Ramos (cell line): ENCODE measurements around the gene SRBD1.

Experiments
- in situ Hi-C: fragments of 300-500 bp; cut with MboI; formaldehyde crosslinking; loops from one replicate; pipeline ENCODE4 v1.14.3; 2022; ENCODE audit warnings: low sequenced_read_pairs; ENCODE audit not compliant: unreplicated experiment

The SRBD1 gene, protein sequence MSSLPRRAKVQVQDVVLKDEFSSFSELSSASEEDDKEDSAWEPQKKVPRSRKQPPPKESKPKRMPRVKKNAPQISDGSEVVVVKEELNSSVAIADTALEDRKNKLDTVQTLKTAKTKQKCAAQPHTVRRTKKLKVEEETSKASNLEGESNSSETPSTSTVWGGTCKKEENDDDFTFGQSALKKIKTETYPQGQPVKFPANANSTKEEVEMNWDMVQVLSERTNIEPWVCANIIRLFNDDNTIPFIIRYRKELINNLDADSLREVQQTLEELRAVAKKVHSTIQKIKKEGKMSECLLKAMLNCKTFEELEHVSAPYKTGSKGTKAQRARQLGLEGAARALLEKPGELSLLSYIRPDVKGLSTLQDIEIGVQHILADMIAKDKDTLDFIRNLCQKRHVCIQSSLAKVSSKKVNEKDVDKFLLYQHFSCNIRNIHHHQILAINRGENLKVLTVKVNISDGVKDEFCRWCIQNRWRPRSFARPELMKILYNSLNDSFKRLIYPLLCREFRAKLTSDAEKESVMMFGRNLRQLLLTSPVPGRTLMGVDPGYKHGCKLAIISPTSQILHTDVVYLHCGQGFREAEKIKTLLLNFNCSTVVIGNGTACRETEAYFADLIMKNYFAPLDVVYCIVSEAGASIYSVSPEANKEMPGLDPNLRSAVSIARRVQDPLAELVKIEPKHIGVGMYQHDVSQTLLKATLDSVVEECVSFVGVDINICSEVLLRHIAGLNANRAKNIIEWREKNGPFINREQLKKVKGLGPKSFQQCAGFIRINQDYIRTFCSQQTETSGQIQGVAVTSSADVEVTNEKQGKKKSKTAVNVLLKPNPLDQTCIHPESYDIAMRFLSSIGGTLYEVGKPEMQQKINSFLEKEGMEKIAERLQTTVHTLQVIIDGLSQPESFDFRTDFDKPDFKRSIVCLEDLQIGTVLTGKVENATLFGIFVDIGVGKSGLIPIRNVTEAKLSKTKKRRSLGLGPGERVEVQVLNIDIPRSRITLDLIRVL

DNA sequence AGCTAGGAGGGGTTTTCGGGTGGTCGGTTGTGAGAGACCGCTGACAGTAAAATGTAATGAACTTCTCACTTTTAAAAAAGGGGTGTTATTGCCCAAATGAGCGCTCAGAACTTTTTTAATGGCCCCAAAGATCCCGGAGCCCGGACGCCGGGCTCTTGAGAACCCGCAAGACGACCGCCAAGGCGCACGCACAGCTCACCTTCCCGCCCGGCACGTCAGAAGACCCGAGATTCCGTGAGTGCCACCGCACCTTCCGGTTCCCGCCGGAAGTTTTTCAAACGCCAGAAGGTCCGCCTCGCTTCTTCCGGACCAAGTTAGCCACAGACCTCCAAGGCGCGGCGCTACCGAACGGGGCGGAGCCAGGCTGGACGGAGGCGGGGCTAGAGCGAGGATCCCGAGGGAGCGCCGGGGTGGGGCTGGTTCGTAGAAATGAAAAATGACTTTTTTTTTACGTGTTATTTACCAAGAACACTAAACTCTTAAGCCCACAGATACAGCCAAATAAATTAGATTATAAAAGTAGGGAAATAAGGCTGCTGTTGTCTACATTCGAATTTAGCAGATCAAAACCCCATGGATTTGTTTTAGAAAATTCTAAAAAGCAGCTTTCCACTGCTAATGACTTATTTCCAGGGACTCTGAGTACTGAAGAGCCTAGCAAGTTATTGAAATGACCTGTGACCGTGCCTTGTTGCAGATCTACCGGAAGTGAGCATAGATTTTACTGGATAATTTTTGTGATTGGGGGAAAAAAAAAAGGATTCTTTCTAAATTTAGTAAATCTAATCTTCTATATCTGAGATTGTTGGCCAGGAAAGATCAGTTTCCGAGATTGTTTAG, at the start of gene SRBD1:
SRBD1 (minus strand) TSS at position 248 of the 840 bp plus-strand sequence. CDS start 5,826 bp downstream, outside the sequence.
- in situ Hi-C loops = no loop called here

DNA sequence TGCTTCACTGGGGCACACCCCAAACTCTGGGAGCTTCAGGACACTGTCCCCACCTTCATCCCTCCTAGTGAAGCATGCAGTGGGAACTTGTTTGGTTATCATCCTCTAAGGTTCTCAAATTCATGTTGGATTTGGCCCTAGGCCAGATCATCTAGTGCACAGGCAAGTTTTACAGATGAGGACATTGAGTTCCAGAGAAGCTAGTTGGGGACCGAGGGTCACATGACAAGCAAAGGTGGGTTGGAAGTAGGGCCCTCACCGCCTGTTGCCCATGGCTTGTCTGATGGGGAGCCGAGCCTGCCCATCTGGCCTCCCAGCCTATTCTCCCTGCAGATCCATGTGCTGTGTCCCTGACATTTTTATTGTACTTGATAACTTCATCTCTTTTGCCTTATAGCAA, 43.2 kb upstream of the SRBD1 start:
- in situ Hi-C loops = loop anchor here (5.0 kb wide), 1 partner anchor 73 kb away; no protein-coding TSS in a partner anchor

DNA sequence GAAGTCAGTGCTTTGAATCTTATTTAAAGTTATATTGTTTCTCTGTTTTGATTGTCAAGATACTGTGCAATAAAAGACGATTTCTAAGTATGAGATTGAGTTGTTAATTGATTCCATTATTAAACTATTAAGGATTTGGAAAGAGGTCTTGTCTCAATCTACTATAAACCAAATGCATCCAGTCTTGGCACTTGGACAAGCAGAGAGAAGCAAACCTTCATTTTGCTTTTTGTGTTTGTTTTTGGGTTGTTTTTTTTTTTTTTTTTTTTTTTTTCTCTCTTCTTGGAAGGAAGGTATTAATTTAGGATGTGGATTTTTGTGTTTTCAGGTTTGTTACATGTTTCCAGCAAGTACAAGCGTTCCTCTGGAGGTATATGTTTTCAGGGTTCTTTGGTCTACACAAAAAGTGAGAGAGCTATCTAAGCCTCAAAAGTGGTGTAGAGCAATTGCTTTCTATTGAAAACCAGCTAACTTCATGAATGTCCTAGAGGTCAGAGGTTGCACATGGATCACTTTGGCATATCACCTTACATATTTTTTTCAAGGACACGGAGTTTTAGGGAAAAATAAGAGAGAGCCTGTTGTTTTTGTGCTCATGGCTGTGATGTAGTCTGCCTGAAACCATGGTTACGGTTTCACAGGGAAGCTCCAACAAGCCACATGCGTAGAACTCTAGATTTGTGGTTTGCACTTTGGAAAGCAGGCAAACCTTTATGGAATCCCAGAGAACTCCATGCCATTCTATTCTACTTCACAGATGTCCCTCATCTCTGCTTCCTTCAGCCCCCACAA, 42.3 kb upstream of the SRBD1 start:
- in situ Hi-C loops = loop anchor here (5.0 kb wide), 1 partner anchor 74 kb away; no protein-coding TSS in a partner anchor

- in situ Hi-C loops = loop anchor here (5.0 kb wide), 1 partner anchor 75 kb away; no protein-coding TSS in a partner anchor
Measured at GRCh38 chr2:45652090-45653031, 41.3 kb upstream of the SRBD1 start.

- in situ Hi-C loops = loop anchor here (5.0 kb wide), 1 partner anchor 76 kb away; no protein-coding TSS in a partner anchor
Measured at GRCh38 chr2:45651415-45652089, 40.5 kb upstream of the SRBD1 start, which contains the start of gene PRKCE. PRKCE (plus strand) TSS chr2:45651675.

DNA sequence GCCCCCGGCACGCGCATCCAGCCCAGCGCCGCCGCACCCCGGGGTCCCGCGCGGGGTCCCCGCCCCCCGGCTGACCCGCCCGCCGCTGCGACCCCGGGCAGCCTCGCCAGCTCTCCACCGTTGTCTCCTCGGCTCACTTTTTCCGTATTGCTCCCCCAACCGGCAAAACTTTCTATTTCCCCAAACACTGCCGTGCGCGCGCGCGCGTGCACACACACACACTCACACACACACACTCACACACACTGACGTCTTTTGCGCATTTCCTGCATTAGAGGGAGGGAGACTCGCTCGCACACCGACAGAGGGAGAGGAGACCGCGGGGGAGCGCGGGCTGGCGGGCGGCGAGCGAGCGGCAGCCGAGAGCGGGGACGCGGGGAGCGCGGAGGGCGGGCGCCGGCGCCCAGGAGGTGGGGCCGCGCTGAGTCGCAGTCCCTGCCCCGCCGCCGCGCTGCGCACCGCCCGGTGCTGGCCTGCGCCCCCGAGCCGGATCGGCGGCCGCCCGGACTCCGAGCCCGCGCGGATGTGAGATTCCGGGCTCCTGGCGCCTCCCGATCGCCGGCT, 39.9 kb upstream of the SRBD1 start:
- in situ Hi-C loops = loop anchor here (5.0 kb wide), 1 partner anchor 76 kb away; no protein-coding TSS in a partner anchor

DNA sequence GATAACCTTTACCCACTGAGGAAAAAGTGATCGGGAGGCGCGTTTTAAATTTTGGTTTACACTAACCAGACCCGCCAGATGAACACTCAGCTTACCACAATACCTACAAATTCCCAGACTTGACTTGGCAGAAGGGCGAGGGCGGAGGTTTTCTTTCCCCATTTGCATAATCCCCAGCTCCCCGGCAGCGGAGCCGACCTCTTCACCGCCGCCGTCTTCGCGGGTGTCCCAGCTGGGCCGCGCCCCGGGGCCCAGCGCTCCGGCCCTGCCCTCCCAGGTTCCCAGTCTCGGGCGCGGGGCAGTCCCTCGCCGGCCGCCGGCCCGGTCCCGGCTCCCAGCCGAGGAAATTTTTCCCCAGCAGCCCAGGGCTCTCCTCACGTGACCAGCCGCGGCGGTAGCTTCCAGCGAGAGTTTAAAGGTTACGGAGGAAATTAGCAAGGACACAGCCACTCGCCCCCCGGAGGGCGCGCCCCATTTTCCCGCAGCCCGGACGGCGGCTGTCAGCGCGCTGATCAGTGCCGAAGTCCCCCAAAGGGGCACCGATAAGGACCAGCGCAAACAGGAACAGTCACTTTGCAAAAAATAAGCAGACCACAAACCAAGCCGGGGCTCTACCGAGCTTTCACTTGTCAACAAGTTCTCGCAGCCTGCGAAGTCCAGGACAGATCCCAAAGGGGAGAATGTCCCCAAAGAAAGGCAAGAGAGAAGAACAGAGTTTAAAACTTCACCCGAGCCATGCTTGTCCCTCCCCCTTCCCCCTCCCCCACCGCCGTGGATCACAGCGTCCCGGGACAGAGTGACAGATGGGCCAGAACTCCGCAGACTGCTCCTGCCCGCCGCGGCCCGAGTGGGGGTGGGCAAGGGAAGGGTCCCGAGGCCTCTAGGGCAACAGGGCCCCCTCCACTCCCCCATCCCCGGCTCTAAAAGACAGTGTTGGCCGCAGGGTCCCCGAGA, 39.1 kb upstream of the SRBD1 start:
- in situ Hi-C loops = loop anchor here (5.0 kb wide), 3 partner anchors 77 to 287 kb away; no protein-coding TSS in a partner anchor

DNA sequence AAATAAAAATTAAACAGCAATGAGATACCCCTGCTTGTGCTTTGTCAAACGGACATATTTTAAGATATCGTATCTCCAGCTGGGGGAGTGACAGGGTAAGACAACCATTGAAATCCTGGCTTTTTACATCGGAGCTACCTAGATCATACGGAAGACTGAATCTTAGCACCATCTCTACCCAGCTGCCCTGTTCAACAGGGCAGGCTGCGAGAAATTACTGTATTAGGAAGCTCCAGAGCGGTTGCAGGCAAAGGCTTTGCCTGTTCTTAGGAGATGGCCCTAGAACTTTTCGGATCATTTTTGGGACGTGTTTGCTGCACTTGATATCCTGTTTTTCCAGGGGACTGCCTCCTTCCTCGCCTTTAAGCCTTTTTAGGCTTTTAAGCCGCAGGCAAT, 38.4 kb upstream of the SRBD1 start:
- in situ Hi-C loops = loop anchor here (5.0 kb wide), 2 partner anchors 188 to 288 kb away; no protein-coding TSS in a partner anchor

DNA sequence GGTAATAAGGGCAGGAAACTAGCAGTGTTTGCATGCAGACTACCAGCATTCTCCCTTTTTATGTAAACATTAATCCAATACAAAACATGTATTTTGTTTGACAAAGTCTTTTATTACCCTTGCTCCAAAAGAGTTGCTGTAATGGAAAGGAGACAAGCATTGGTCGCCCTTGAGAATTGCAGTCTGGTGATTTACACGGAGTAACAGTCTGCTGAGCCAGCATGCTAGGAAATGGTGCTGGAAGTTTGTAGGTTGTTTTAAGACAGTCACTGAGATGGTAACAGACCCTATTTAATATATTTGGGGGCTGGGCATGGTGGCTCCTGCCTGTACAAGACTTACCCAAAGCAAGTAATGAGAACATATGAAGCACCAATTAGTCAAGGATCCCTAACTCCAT, 37.6 kb upstream of the SRBD1 start:
- in situ Hi-C loops = loop anchor here (5.0 kb wide), 2 partner anchors 189 to 289 kb away; no protein-coding TSS in a partner anchor

- in situ Hi-C loops = loop anchor here (5.0 kb wide), 2 partner anchors 189 to 289 kb away; no protein-coding TSS in a partner anchor
Measured at GRCh38 chr2:45647986-45648520, 37.0 kb upstream of the SRBD1 start.

- in situ Hi-C loops = loop anchor here (5.0 kb wide), 2 partner anchors 190 to 290 kb away; no protein-coding TSS in a partner anchor
Measured at GRCh38 chr2:45647356-45647755, 36.3 kb upstream of the SRBD1 start.

DNA sequence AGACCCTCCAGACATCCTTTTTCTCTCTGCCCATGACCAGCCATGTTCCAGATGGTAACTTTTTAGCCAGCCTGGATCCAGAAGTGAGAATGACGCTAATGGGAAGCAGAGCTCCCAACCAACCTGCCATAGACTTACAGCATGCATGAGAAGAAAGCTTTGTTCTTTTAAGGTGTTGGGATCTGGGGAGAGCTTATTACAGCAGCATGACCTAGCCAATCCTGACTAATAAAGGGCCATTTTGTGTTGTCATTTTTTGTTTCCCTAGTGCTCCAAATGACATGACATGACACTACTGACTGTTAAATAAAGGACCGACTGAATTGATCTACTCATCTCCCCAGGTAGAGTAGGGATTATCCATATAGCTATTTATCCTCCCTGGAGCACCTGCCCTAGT, 35.2 kb upstream of the SRBD1 start:
- in situ Hi-C loops = loop anchor here (5.0 kb wide), 2 partner anchors 191 to 291 kb away; no protein-coding TSS in a partner anchor

- in situ Hi-C loops = no loop called here
Measured at GRCh38 chr2:45643543-45644542, 32.8 kb upstream of the SRBD1 start.

DNA sequence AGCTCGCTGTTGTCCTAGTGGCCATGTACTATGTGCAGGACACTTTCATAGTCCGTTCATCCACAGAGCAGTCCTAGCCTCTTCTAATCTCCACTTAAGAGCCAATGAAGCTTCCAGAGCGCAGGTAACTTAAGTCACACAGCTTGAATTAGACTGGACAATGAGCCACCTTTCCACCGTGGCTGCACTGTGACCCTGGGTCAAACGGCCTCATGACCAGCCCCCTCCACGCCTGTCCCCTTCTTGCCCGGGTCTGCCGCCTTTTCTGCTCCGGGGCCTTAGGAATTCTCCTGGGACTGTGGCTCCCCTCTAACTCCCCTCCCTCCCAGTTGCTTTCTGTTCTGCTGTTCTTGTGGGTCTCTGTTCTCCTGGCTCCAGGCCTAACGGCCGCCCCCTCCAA, 32.0 kb upstream of the SRBD1 start:
- in situ Hi-C loops = no loop called here
